GM12873 (cell line): ENCODE data around the gene NUBPL.

Source experiments
- CTCF ChIP-seq: IDR thresholded peaks from 2 replicates; pipeline ENCODE4 v1.5.1; 2012; ENCODE audit warnings: low read depth, mild to moderate bottlenecking, moderate library complexity, low read length, control low read depth; ENCODE audit not compliant: insufficient read depth; ENCODE audit errors: missing control alignments

The NUBPL gene

GRCh38 chr14:31560759-31561154, 447 bp upstream of the NUBPL start:
- no peak for TF ChIP-seq CTCF

GRCh38 chr14:31564194-31564593, 3.0 kb downstream of the NUBPL start:
- TF ChIP-seq CTCF, result no peak

- TF ChIP-seq CTCF, result no peak
Measured at GRCh38 chr14:31566456-31566855, 5.3 kb downstream of the NUBPL start.

GRCh38 chr14:31567655-31568054, 6.5 kb downstream of the NUBPL start:
- no peak for TF ChIP-seq CTCF

DNA sequence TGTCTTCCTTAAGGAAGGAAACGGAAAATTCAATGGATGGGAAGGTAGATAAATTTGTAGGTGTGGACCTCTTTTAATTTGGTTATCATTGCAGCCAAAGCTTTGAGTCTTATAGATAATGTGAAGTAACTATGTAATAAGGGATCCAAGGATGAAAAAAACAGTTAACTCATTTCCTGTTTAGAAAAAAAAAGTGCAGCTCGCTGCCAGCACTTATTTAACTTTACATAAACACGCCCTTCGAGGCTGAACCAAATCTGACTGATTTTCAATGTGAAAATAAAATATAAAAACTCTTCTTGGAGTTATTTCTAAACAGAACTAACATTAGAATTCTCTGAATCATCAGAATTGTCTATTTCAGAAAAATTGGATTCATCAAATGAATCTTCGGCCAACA, 7.0 kb downstream of the NUBPL start:
- TF ChIP-seq CTCF, result no peak

- TF ChIP-seq CTCF, result no peak
Measured at GRCh38 chr14:31568671-31569070, 7.5 kb downstream of the NUBPL start.

DNA sequence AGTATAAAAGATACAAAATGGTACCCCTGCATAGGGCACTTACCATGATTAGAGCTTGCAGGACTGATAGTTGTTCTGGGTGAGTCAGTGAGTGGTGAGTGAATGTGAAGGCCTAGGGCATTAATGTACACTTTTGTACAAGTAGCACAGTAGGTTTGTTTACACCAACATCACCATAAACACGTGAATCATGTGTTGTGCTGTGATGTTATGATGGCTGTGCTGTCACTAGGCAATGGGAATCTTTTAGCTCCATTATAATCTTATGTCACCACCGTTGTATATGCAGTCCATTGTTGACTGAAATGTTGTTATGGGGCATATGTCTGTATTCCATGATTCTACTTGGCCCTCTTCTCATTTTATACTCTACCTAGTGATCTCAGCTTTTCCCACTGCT, 11.8 kb downstream of the NUBPL start:
- no peak for TF ChIP-seq CTCF
